Embryonic facial prominence (tissue), 1 donor: Measurements from ENCODE around the gene RTN1.

Experiments used
- DNase-seq: peaks from one replicate; pipeline ENCODE4 v3.0.0-alpha.2; 2016; ENCODE audit errors: extremely low spot score

Gene RTN1

GRCh38 chr14:59870277-59871165 is at the start of gene RTN1:
RTN1 (minus strand) TSS chr14:59870776; CDS start chr14:59870630, 146 bp downstream.
- peak; percentile 47 for DNase-seq

GRCh38 chr14:59920378-59920683 is 49.8 kb upstream of the RTN1 start:
- no peak for DNase-seq

- peak; percentile 73 for DNase-seq
Observed at GRCh38 chr14:59919570-59920377, 49.2 kb upstream of the RTN1 start, which contains the start of gene LRRC9. LRRC9 (plus strand) TSS chr14:59920144.

- peak; percentile 54 for DNase-seq
Observed at GRCh38 chr14:59918824-59919569, 48.4 kb upstream of the RTN1 start.

GRCh38 chr14:59913187-59913586 is 42.6 kb upstream of the RTN1 start:
- DNase-seq: no peak

GRCh38 chr14:59912443-59912842 is 41.9 kb upstream of the RTN1 start:
- DNase-seq: no peak

- DNase-seq: no peak
Observed at GRCh38 chr14:59905188-59905587, 34.6 kb upstream of the RTN1 start.

GRCh38 chr14:59904184-59904583 is 33.6 kb upstream of the RTN1 start:
- DNase-seq: no peak

GRCh38 chr14:59900556-59900955 is 30.0 kb upstream of the RTN1 start:
- DNase-seq: no peak

GRCh38 chr14:59897757-59898383 is 27.3 kb upstream of the RTN1 start:
- DNase-seq: no peak

- DNase-seq: no peak
Observed at GRCh38 chr14:59895721-59896120, 25.1 kb upstream of the RTN1 start.

GRCh38 chr14:59890676-59891075 is 20.1 kb upstream of the RTN1 start:
- no peak for DNase-seq

GRCh38 chr14:59882957-59883356 is 12.4 kb upstream of the RTN1 start:
- DNase-seq: no peak

- DNase-seq: no peak
Observed at GRCh38 chr14:59871166-59871495, 555 bp upstream of the RTN1 start.

- DNase-seq: no peak
Observed at GRCh38 chr14:59869381-59870255, 958 bp downstream of the RTN1 start.

- DNase-seq: no peak
Observed at GRCh38 chr14:59868021-59868420, 2.6 kb downstream of the RTN1 start.

- no peak for DNase-seq
Observed at GRCh38 chr14:59863806-59864525, 6.6 kb downstream of the RTN1 start.

GRCh38 chr14:59857328-59857727 is 13.2 kb downstream of the RTN1 start:
- DNase-seq: no peak

GRCh38 chr14:59852350-59852749 is 18.2 kb downstream of the RTN1 start:
- DNase-seq: no peak

- no peak for DNase-seq
Observed at GRCh38 chr14:59850458-59850857, 20.1 kb downstream of the RTN1 start.
